GM12864 (cell line): ENCODE data around the gene INSIG1.

Experiments
- DNase-seq: peaks from one replicate; pipeline ENCODE4 v3.0.0-alpha.2; 2011; ENCODE audit warnings: low read depth
- H3K4me3 ChIP-seq: 2 replicates; pipeline ENCODE4 v1.5.1; 2011; ENCODE audit warnings: mild to moderate bottlenecking, low read depth, low read length, control low read depth
- TF ChIP-seq, protein P1 (sequence below): IDR thresholded peaks from 2 replicates; pipeline ENCODE4 v1.5.1; 2011; ENCODE audit warnings: low read depth, mild to moderate bottlenecking, moderate library complexity, low read length, control low read depth, inconsistent platforms; ENCODE audit errors: missing control alignments

Gene INSIG1

DNA sequence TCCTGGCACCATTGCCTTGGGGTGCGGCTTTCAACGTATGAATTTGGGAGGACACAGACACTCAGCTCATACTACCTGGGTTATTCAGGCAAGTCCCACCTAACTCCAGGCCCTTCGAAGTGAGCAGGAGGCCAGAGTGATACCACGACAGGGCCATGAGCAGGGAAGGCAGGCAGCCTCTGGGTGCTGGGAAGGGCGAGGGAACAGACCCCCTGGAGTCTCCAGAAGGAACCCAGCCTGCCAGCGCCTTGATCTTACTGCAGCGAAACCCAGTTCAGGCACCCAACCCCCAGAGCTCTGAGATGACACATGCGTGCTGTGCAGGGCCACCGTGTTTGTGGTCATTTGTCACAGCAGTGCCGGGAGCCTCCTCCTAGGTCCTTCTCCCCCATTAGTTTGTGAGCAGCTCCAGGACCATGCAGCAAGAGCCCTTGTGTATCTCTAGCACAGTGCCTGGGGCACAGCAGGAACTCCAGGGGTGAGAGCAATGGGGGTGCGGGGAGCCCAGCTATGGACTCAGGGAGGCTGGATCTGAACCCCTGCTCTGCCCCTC is 7.7 kb upstream of the INSIG1 start:
- TF ChIP-seq, protein P1, sequence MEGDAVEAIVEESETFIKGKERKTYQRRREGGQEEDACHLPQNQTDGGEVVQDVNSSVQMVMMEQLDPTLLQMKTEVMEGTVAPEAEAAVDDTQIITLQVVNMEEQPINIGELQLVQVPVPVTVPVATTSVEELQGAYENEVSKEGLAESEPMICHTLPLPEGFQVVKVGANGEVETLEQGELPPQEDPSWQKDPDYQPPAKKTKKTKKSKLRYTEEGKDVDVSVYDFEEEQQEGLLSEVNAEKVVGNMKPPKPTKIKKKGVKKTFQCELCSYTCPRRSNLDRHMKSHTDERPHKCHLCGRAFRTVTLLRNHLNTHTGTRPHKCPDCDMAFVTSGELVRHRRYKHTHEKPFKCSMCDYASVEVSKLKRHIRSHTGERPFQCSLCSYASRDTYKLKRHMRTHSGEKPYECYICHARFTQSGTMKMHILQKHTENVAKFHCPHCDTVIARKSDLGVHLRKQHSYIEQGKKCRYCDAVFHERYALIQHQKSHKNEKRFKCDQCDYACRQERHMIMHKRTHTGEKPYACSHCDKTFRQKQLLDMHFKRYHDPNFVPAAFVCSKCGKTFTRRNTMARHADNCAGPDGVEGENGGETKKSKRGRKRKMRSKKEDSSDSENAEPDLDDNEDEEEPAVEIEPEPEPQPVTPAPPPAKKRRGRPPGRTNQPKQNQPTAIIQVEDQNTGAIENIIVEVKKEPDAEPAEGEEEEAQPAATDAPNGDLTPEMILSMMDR = no peak
- H3K4me3 ChIP-seq = no peak overlapping the region
- no peak for DNase-seq

DNA sequence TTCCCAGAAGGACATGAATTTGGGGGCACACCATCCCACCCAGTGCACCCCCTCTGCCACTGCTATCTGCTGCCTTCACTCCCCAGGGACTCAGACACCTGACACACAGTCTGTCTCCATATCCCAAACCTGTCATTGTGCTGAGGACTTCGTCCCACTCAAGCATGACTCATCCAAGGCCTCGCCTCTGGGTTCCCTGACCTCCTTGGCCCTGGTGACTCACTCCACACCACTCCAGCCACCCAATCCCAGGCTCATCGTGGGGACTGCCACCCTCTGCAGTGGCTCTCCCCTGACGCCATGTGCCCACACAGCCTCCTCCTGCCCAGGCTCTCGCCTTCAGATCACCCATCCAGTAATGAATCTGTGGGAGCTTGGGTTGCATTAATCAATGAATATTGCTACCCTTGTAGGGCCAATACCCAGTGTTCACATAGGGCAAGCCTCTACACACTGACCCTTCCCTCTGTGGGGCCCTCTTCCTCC is 6.6 kb upstream of the INSIG1 start:
- no peak overlapping the region for H3K4me3 ChIP-seq
- TF ChIP-seq, protein P1 = no peak
- no peak for DNase-seq

DNA sequence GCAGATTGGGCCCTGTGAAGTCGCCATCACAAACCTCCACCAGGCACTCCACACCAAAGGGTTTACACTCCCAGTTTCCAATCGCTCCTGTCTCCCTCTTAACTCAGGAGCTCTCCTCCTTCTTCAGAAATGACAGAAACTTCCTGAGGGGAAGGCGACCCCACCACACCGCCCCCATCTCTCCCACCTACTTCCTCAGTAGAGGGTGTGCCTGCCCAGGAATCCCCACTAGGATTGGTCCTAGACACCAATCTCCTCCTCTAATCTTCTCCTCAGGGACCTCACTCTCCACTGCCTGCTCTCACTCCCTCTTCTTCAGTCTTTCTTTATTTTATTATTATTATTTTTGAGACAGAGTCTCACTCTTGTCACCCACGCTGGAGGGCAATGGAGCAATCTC is 5.9 kb upstream of the INSIG1 start:
- DNase-seq = no peak
- TF ChIP-seq, protein P1 = no peak
- no peak overlapping the region for H3K4me3 ChIP-seq

DNA sequence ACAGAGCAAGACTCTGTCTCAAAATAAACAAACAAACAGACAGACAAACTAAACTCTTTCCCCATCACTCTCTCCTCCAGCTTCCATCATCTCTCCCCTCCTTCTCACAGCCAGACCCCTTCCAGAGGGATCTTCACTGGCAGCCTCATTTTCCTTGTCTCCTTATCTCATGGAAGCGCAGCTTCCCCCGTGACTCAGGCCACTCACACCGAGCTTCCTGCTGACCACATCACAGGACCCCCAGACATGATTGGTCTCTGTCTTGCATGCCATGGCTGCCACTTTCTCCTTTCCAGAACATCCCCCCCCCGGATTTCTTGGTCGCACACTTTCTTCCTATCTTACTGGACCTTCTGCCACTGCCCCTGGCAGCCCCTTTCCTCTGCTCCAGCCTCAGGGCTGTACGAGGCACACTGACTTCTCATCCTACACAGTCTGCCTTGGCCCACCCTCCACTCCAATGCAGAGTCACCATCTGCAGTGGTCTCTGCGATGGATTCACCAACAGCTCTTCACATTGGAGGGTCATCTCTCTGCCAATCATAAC is 4.9 kb upstream of the INSIG1 start:
- TF ChIP-seq, protein P1 = no peak
- H3K4me3 ChIP-seq = no peak overlapping the region
- DNase-seq = no peak

DNA sequence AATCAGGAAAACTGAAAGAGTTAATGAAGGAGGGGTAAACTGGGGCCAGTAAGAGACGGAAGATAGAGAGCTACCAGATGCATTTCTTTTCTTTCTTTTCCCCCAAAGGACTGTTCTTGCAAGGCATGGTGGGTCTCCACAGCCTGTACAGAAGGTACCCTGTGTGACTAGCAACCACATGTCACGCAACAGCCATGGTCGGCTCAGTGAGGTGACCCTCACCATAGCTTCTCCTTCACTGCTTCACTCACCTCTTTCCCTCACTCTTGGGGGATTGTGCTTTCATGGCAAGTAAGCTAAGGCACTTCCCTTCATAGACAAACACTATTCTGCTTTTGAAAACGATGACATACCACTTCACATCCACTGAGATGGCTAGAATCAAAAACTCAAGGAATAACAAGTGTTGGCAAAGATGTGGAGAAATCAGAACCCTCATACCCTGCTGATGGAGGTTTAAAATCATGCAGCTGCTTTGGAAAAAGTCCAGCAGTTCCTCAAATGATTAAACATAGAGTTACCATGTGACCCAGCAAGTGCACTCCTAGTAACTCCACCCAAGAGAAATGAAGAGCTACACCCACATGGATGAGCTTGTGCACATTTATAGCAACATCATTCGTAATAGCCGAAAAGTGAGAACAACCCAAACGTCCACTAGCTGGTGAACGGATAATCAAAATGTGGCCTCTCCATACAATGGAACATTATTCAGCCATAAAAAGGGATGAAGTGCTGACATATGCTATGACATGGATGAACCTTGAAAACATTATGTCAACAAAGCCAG is 3.8 kb upstream of the INSIG1 start:
- no peak overlapping the region for H3K4me3 ChIP-seq
- TF ChIP-seq, protein P1 = no peak
- DNase-seq = no peak

DNA sequence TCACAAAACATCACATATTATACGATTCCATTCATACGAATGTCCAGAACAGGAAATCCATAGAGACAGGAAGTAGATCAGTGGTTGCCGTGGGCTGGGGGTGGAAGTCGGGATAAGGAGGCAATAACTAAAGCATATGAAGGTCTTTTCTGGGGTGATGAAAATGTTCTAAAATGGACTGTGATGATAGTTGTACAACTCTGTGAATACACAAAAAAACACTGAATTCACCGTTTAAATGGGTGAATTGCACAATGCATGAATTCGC is 3.2 kb upstream of the INSIG1 start:
- TF ChIP-seq, protein P1 = no peak
- no peak overlapping the region for H3K4me3 ChIP-seq
- DNase-seq = no peak
